ENCODE results near the gene SOD2. TPM values are rescaled to one million over a fixed set of nuclear protein-coding genes. Genes with fewer than 3 reads are reported as not detected.

Gene SOD2
- total and polyA plus RNA-seq, 2 of the 13 experiments (the other 11 are each of a cell fraction or from before 2014, with no cell fraction given), result 304 to 309 TPM

GRCh38 chr6:159693128-159693893 is at the start of gene SOD2 (continued):
- TF ChIP-seq ZNF142 (CRISPR knock-in tag; IDR thresholded peaks at IDR 0.05) (peak; percentile 99), ZBTB44 (CRISPR knock-in tag; IDR thresholded peaks at IDR 0.05) (peak; percentile 91), TRAFD1 (CRISPR knock-in tag; IDR thresholded peaks at IDR 0.05; ENCODE audit: borderline replicate concordance) (peak; percentile 87; the same call in 1 of the 2 replicates), MYNN (CRISPR knock-in tag; IDR thresholded peaks at IDR 0.05; ENCODE audit: low read depth) (peak; percentile 94), CBX1 (IDR thresholded peaks at IDR 0.05; ENCODE audit: low read depth) (no peak), AHR (CRISPR knock-in tag; IDR thresholded peaks at IDR 0.05) (peak; percentile 41; the same call in 1 of the 2 replicates), SP2 (CRISPR knock-in tag; IDR thresholded peaks at IDR 0.05) (0 out of 2 replicates have a peak, but pooled peaks have one; percentile 23), TBX2 (CRISPR knock-in tag; IDR thresholded peaks at IDR 0.05; ENCODE audit: borderline replicate concordance) (peak; percentile 80), ZNF577 (CRISPR knock-in tag; IDR thresholded peaks at IDR 0.05; ENCODE audit: borderline replicate concordance, low read depth) (no peak; the same call in 1 of the 2 replicates), ZNF567 (CRISPR knock-in tag; IDR thresholded peaks at IDR 0.05; ENCODE audit: borderline replicate concordance) (peak; percentile 88), STAT5B (CRISPR knock-in tag; IDR thresholded peaks at IDR 0.05) (peak; percentile 74), MXI1 (IDR thresholded peaks at IDR 0.05; ENCODE audit: borderline replicate concordance, low read depth, low read length) (peak; percentile 80; the same call in 2 of the 3 replicates), RFXAP (CRISPR knock-in tag; IDR thresholded peaks at IDR 0.05; ENCODE audit: borderline replicate concordance) (no peak; the same call in none of the 2 replicates), ZNF850 (CRISPR knock-in tag; conservative IDR thresholded peaks at IDR 0.05) (no peak), ZNF460 (CRISPR knock-in tag; IDR thresholded peaks at IDR 0.05; ENCODE audit: borderline replicate concordance) (peak; percentile 48; the same call in 1 of the 2 replicates), ZBTB39 (CRISPR knock-in tag; IDR thresholded peaks at IDR 0.05) (peak; percentile 91; the same call in 1 of the 2 replicates), ZNF891 (CRISPR knock-in tag; IDR thresholded peaks at IDR 0.05) (peak; percentile 88)
